Left ventricle myocardium inferior (tissue), 1 donor: ENCODE data around the gene SUMO4. TPM values are rescaled to one million over a fixed set of nuclear protein-coding genes. Genes with fewer than 3 reads are reported as not detected.

ENCODE experiments used
- DNase-seq: peaks from one replicate; pipeline ENCODE4 v3.0.0-alpha.2; 2020
- H3K27ac ChIP-seq: fragments of 200-600 bp; replicated peaks from 2 replicates; pipeline ENCODE4 v1.8.0; 2021
- H3K27me3 ChIP-seq: fragments of 200-600 bp; 2 replicates; pipeline ENCODE4 v1.8.0; 2021; ENCODE audit warnings: low read depth
- H3K36me3 ChIP-seq: fragments of 200-600 bp; 2 replicates; pipeline ENCODE4 v1.8.0; 2021
- H3K4me1 ChIP-seq: fragments of 200-600 bp; 2 replicates; pipeline ENCODE4 v1.8.0; 2021
- H3K4me3 ChIP-seq: fragments of 200-600 bp; 2 replicates; pipeline ENCODE4 v1.8.0; 2021; ENCODE audit warnings: mild to moderate bottlenecking, moderate library complexity
- H3K9me3 ChIP-seq: fragments of 200-600 bp; replicated peaks from 2 replicates; pipeline ENCODE4 v1.8.0; 2021
- intact Hi-C: fragments of 100-400 bp; cut with micrococcal nuclease; formaldehyde crosslinking; loops from one replicate; pipeline ENCODE4 v1.11.0; 2022
- long read RNA-seq: library from polyadenylated mRNA; unstranded; transcript quantifications from one replicate; pipeline ENCODE4 v2.0.0, GENCODE V29; 2021
- total RNA-seq: library from RNA; stranded (reverse); fragmentation: NEBNext Ultra II Directional; extraction: Animal tissue kit (Norgen Biotek cat#: 25700); gene quantifications from one replicate; pipeline ENCODE4 v1.2.1, GENCODE V29; 2021
- TF ChIP-seq, protein P1 (sequence below): fragments of 200-600 bp; IDR thresholded peaks from 2 replicates; pipeline ENCODE4 v1.8.0; 2021; ENCODE audit warnings: antibody characterized with exemption, mild to moderate bottlenecking, borderline replicate concordance
- donor health status: DM: no; HTN: yes; CAD: no; lungs with severe emphysema.

Gene SUMO4
- total RNA-seq, result 0.27 TPM
- long read RNA-seq, result 0 reads

DNA sequence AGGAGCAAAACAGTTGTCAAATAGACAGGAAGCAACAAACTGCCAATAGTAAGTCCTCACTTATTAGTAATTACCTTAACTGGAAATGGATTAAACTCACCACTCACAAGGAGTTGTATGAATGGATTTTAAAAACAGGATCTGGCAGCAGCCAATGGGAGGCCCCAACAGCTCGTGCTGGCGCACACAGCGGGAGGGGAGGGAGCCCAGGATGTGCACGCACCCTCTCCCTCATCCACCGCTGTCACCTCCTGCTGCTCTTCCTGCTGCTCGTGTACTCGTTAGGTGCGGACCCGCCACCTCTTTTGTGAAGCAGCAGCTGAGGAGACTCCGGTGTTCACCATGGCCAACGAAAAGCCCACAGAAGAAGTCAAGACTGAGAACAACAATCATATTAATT is at the start of gene SUMO4:
Gene SUMO4, plus strand, starts transcription at position 213 of the 400 bp plus-strand sequence. Its CDS starts 130 bp downstream, at position 343.
- peaks cover 38% of the 10 kb centered on the region for H3K36me3 ChIP-seq

DNA sequence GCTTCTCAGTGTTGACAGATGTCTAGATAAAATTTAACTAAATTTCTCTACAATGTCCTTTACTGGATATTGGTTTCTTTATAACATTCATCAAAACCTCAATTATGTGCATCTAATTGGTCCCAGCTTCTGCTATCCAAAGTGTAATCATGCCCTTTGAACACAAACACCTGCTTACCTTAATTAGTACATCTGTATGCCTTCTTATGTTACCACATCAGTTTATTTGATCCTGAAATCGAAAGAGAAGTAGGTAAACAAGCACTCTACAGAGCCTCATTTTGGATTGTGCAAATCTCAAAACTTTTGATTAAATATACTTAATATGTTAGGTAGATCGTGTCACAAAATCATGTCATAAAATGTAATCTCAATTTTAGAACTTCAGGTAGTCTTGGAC is 46.1 kb upstream of the SUMO4 start:
- no peak for DNase-seq
- Histone ChIP-seq H3K9me3 (no peaks in the 10 kb centered on the region), H3K36me3 (no peaks in the 10 kb centered on the region), H3K27ac (no peak overlapping the region), H3K4me1 (peaks cover 4% of the 10 kb centered on the region), H3K27me3 (no peaks in the 10 kb centered on the region), H3K4me3 (no peak overlapping the region)
- TF ChIP-seq, protein P1, sequence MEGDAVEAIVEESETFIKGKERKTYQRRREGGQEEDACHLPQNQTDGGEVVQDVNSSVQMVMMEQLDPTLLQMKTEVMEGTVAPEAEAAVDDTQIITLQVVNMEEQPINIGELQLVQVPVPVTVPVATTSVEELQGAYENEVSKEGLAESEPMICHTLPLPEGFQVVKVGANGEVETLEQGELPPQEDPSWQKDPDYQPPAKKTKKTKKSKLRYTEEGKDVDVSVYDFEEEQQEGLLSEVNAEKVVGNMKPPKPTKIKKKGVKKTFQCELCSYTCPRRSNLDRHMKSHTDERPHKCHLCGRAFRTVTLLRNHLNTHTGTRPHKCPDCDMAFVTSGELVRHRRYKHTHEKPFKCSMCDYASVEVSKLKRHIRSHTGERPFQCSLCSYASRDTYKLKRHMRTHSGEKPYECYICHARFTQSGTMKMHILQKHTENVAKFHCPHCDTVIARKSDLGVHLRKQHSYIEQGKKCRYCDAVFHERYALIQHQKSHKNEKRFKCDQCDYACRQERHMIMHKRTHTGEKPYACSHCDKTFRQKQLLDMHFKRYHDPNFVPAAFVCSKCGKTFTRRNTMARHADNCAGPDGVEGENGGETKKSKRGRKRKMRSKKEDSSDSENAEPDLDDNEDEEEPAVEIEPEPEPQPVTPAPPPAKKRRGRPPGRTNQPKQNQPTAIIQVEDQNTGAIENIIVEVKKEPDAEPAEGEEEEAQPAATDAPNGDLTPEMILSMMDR, result no peak
- intact Hi-C loops, result no loop called here

More for the DNA sequence above, at the start of gene SUMO4:
- no peaks in the 10 kb centered on the region for H3K9me3 ChIP-seq
- H3K27ac ChIP-seq, result no peak within 1 kb of the TSS
- intact Hi-C loops, result no loop called here
- no peak for DNase-seq
- TF ChIP-seq, protein P1, result no peak
- H3K27me3 ChIP-seq, result no peaks in the 10 kb centered on the region
- H3K4me1 ChIP-seq, result no peaks in the 10 kb centered on the region
- H3K4me3 ChIP-seq, result no peak within 1 kb of the TSS

DNA sequence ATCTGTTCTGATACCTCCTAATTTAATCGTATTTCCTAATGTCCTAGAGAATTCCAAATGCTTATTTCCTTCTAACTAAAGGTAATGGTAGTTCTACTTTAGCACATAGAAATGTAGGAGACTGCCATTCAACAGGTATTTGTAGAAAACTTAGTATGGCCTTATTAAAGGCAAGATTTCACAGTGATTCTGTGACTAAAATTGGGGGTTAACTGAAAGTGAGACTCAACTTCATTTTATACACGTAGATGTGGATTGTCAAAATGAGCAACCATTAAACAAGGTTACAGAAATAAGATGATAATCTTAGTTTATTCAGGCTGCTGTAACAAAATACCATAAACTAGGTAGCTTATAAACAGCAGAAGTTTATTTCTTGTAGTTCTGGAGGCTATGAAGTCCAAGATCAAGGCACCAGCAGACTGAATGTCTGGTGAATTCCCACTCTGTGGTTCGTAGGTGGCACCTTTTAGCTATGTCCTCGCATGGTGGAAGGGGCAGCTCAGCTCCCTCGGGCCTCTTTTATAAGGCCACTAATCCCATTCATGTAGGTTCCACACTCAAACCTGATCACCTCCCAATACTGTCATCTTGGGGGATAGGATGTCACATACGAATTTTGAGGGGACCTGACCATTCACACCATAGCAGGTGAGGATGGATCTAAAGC is 43.8 kb upstream of the SUMO4 start:
- no peak overlapping the region for H3K27ac ChIP-seq
- no peak overlapping the region for H3K4me3 ChIP-seq
- no peak for DNase-seq
- H3K36me3 ChIP-seq, result no peaks in the 10 kb centered on the region
- TF ChIP-seq, protein P1, result no peak
- peaks cover 11% of the 10 kb centered on the region for H3K4me1 ChIP-seq
- H3K27me3 ChIP-seq, result no peaks in the 10 kb centered on the region
- no peaks in the 10 kb centered on the region for H3K9me3 ChIP-seq
- intact Hi-C loops, result no loop called here

DNA sequence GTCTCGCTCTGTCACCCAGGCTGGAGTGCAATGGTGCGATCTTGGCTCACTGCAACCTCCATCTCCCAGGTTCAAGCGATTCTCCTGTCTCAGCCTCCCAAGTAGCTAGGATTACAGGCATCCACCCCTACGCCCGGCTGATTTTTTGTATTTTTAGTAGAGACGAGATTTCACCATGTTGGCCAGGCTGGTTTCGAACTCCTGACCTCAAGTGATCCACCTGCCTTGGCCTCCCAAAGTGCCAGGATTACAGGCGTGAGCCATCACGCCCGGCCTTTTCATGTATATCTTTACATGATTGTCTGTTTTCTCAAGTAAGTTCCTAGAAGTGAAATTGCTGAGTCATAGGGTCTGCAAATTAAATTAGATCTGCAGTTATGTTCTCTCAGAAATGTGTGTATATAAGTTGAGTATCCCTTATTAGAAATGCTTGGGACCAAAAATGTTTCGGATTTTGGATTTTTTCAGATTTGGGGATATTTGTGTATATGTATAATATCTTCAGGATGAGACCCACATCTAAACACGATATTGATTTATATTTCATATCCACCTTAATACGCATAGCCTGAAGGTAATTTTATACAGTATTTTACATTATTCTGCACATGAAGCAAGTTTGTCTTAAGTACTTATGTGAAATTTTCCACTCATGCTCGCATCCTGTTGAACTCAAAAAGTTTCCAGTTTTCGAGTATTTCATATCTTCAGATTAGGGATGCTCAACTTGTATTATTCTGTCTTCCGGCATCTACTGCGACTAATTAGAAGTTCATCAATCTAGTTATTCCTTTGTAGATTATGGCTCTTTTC is 42.1 kb upstream of the SUMO4 start:
- TF ChIP-seq, protein P1, result no peak
- no peak for DNase-seq
- Histone ChIP-seq H3K27ac (no peak overlapping the region), H3K27me3 (no peaks in the 10 kb centered on the region), H3K4me3 (no peak overlapping the region), H3K9me3 (no peaks in the 10 kb centered on the region), H3K4me1 (peaks cover 11% of the 10 kb centered on the region), H3K36me3 (no peaks in the 10 kb centered on the region)
- intact Hi-C loops, result no loop called here

DNA sequence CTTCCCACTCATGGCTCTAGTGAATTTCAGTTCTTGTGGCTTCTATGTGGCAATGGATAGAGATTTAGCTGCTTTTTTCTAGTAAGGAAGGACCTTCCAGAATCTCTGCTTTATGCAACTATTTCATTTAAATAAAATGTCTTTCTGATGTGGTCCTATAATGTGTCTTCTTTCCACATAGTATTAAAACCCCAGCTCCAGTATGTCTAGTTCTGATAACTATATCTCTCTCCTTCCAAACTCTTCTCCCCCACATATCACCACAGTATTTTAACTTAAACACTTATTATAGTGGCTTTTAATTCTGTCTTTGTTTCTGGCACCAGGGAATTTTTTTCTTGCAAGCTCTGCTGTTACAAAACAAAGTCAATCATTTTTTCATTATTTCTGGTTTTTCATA is 40.6 kb upstream of the SUMO4 start:
- H3K36me3 ChIP-seq, result no peaks in the 10 kb centered on the region
- intact Hi-C loops, result no loop called here
- no peak for DNase-seq
- H3K4me3 ChIP-seq, result no peak overlapping the region
- H3K9me3 ChIP-seq, result no peaks in the 10 kb centered on the region
- H3K4me1 ChIP-seq, result peaks cover 26% of the 10 kb centered on the region
- H3K27me3 ChIP-seq, result no peaks in the 10 kb centered on the region
- TF ChIP-seq, protein P1, result no peak
- no peak overlapping the region for H3K27ac ChIP-seq
